HT-29 (cell line): ENCODE measurements around the gene ARRDC4. TPM values are rescaled to one million over a fixed set of nuclear protein-coding genes. Genes with fewer than 3 reads are reported as not detected.
A peak's percentile ranks its signal among the peaks of the same experiment; 100 is the strongest.

Experiments
- DNase-seq: peaks from one replicate; pipeline ENCODE4 v3.0.0-alpha.2; 2015; ENCODE audit warnings: low spot score
- total RNA-seq: library from RNA; depleted of rRNA; stranded (reverse); fragments of >200 nt; shearing (Covaris generic); gene quantifications from 2 replicates; pipeline ENCODE4 v1.2.3, GENCODE V29; 2014; rRNA removed

The ARRDC4 gene
- total RNA-seq = 3.8 and 5.1 TPM in 2 replicates

DNA sequence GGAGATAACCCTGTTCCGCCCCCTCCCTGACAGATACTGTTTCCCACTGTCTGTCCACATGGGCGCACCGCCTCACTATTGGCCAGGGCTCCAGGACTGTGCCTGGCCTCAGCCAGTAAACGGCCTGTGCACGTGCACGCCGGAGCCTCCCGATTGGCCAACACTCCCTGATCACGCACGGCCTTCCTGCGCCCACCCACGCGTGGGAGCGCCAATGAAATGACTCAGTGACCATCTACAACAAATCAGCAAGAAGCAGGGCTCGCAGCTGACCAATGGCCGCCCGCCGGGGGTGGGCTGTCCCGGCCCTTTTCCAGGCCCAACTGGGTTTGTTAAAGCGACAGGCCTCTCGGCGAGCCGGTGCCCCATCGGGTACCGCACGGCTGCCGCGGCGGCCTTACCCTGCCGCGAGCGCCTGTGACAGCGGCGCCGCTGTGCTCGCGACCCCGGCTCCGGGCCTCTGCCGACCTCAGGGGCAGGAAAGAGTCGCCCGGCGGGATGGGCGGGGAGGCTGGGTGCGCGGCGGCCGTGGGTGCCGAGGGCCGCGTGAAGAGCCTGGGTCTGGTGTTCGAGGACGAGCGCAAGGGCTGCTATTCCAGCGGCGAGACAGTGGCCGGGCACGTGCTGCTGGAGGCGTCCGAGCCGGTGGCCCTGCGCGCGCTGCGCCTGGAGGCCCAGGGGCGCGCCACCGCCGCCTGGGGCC is at the start of gene ARRDC4:
Gene ARRDC4, plus strand, starts transcription at position 340 of the 703 bp plus-strand sequence. Its CDS starts 159 bp downstream, at position 499.
- peak; percentile 99 for DNase-seq

GRCh38 chr15:97914711-97915110 is 45.8 kb upstream of the ARRDC4 start:
- no peak for DNase-seq

DNA sequence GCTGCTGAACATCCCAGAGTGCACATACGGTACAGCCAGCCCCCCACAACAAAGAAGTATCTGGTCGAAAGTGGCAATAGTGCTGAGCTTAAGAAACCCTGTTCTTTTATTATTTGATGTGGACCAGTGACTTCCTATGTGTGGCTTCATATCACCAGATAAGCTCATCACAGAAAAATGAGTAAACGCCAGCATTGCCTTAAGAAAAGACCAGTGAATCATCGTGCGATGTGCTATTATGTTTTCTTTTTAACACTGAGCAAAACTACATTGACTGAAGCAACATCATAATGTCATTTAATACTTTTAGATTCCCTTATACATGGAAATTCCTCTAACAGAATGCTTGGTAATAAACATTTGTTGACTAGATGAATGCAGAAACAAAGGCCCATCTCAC is 45.2 kb upstream of the ARRDC4 start:
- no peak for DNase-seq

DNA sequence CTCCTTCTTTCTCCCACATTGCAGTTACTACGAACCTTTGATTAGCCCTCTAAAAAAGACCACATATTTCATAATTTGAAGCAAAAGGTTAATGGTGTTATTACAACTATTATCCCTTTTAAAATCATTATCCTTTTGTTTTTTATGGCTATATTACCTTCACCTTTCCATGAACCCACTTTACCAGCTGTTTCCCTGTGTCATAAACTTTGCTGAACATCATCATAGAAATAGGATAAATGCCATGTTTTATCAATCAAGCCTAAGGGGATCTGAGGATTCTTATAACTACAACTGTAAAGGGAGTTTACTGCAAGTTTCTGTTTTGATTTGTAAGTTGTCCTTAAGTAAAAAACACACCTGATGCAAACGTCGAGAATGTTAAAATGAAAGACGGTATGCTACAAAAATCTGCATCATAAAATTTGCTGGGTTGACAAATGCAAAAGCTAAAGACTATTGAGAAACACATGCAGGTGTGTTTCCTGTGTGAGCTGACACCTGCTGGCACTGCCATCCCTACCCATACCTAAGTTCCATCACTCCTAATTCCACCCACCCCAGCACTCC is 39.1 kb upstream of the ARRDC4 start:
- no peak for DNase-seq

GRCh38 chr15:97929456-97930229 is 30.9 kb upstream of the ARRDC4 start:
- DNase-seq = no peak

GRCh38 chr15:97930230-97930629 is 30.3 kb upstream of the ARRDC4 start:
- DNase-seq = no peak

DNA sequence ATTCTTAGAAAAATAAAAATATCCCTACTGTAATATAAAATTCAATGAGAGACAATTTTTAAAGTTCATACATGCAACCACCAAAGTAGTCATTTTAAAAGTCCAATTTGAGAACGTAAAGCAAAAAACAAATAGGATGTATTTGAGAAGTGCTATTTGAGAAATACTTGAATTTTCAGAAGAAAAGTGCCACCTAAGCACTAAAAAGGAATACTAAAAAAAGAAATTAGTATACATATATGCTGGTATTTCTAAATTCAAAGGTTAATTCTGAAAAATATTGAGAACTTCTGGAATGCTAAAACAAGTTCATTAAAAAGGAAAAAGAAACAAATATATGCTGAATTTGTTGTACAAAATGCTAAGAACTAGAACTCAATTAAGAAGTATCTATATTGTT is 29.2 kb upstream of the ARRDC4 start:
- no peak for DNase-seq

DNA sequence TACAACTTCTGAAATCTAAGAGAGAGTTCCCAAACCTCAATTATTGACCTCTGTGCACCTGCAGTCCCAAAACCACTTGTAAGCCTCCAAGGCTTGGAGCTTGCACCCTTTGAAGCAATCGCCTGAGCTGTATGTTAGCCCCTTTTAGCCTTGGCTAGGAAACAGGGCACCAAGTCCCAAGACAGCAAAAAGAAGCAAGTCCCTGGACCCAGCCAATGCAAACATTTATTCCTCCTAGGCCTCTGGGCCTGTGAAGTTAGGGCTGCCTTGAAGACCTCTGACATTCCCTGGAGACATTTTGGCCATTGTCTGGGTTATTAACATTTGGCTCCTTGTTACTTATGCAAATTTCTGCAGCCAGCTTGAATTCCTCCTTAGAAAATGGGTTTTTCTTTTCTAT is 26.9 kb upstream of the ARRDC4 start:
- no peak for DNase-seq

- DNase-seq = no peak
These were observed 19.5 kb upstream of the ARRDC4 start for GRCh38 chr15:97940993-97941392.

DNA sequence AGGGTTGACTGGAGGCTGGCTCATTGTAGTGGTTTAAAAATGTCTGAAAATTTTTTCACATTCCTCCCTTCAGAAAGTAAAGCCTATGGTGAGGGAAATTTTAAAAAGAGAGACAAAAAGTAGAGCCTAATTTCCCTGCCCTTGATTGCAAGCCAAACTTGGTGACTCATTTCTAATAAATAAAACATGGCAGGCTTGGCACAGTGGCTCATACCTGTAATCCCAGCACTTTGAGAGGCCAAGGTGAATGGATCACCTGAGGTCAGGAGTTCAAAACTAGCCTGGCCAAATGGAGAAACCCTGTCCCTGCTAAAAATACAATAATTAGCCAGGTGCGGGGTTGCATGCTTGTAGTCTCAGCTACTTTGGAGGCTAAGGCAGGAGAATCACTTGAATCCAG is 18.9 kb upstream of the ARRDC4 start:
- DNase-seq = no peak

DNA sequence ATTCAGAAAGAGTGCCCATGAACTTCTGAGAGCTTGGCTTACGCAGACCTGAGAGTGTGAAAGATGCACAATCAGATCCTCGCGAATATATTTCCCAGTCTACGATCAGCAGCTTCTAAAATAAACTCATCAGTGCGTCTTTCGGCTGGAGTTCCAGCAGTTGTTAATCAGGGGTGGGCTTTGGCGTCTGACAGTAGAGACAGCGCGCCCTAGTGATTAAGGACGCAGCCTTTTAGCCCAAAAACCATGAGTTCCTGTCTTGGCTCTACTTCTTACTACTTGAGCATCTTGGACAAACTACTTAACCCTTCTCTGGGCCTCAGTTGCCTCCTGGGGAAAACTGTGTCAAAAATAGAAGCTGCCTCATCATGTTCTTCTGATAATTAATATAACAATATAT is 15.8 kb upstream of the ARRDC4 start:
- no peak for DNase-seq

GRCh38 chr15:97947465-97948260 is 12.8 kb upstream of the ARRDC4 start:
- DNase-seq = peak; percentile 61

- no peak for DNase-seq
These were observed 7.2 kb upstream of the ARRDC4 start for GRCh38 chr15:97953254-97953653.

GRCh38 chr15:97953748-97954147 is 6.8 kb upstream of the ARRDC4 start:
- no peak for DNase-seq

DNA sequence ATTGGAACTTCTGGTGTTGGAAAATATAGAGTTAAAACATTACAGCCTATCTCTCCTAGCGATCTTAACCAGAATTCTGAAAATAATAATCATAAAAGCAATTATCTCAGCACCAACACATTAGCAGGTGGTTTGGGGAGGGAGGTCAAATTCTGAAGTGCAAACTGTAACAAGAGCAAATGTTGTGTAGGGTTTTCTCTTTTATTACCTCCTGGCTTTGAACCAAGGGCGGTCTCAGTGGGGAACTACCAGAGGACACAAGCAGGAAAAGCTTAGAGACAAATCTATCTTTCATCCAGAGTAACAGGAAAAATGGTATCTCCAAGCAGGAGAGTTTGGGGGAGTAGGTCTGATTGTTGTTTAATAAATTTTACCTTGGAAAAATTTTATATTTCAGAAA is 5.5 kb upstream of the ARRDC4 start:
- no peak for DNase-seq

DNA sequence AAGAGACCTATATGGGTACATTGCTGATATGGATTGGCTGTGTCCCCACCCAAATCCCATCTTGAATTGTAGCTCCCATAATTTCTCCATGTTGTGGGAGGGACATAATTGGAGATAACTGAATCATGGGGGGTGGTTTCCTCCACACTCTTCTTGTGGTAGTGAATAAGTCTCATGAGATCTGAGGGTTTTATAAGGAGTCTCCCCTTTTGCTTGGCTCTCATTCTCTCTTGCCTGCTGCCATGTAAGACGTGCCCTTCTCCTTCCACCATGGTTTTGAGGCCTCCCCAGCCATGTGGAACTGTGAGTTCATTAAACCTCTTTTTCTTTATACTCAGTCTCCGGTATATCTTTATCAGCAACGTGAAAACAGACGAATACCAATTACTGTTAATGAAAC is 5.0 kb upstream of the ARRDC4 start:
- no peak for DNase-seq

- DNase-seq = no peak
These were observed 659 bp upstream of the ARRDC4 start for GRCh38 chr15:97959724-97960363.

DNA sequence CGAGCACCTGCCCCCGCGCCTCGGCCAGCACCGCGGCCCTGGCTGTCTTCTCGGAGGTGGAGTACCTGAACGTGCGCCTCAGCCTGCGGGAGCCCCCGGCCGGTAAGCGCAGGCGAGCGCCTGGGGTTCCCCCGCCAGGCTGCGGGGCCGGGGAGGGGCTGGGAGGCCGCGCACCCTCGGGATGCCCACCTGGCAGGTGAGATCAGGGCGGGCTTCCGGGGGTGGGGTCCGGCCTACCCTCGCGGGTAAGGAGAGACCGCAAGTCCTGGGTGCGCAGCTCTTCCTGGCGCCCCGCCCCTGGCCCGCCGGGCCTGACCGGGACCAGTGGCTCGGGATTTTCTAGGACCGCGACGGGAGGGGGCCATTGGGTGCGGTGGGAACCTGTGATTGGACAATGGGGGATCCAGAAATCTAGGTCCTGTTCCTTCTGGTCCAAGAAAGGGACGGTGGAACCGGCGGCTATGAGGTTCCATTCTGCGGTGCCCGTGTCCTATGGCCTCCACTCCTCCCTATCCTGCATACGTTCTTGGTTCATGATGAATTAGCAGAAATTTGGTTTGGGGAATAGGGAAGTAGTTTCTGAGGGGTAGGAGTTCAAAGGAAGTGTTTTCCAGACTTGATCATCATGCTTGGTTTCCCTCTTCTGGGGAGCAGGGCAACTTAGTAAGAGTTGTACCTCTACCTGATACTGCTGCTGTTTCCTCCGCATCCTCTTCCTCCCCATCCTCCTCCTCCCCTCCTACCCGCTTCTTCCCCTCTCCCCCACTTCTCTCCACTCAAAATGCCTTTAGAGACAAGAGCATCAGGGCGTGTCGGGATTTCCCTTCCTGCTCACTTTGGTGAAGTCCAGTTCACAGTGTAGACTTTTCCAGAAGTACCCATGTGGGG is 808 bp downstream of the ARRDC4 start:
- DNase-seq = peak; percentile 27

DNA sequence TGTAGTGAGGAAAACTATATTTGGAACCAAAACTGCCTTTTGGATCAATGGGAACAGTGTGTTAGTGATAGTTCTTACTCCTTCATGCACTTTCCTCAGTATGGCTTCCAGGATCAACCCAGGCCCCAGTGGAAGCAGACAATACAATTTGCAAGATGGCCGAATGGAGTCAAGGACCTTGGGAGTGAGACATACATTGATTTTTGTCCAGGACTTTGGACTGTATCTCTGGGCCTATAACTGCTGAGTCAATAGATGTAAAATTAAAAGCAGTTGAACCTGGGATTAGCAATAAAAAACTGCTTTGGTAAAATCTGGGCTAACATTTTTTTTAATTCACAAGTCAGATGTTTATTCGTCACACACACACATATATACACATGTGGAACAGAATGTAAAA is 1.8 kb downstream of the ARRDC4 start:
- DNase-seq = no peak

DNA sequence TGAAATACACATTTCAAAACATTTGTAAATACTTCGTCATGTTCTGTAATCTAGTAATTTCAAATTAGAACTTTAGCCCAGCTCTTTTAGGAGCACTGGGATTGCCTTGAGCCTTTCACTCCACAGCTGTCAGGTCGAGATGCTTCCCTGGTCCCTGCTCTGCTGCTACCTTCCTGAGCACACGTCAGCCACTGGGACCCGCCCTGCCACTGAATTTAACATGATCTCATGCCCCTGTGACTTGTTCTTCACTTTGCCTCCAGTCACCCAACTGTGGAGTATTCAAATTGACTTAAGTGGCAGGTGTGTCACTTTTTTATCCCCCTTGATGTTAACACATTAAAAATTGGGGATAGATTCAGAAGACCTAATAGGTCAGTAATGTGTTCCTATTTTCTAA is 3.3 kb downstream of the ARRDC4 start:
- DNase-seq = no peak
